Stimulated activated CD4-positive, alpha-beta T cell treated with anti-CD3 and anti-CD28 coated beads, TNF-alpha, amount 100 ng/mL, for 4 hours (primary cell): ENCODE measurements around the gene DZIP3.
A peak's percentile ranks its signal among the peaks of the same experiment; 100 is the strongest.
"Not testable (repeated sequence)": the region's sequence is repeated elsewhere in the genome, so short reads cannot be mapped to it uniquely, and the experiment has no call there.

Source experiments
- DNase-seq, 3 experiments: peaks; one replicate each; pipeline ENCODE4 v3.0.0-alpha.2; 2020; ENCODE audit warnings: low read depth in 3 of 3

DZIP3 gene

GRCh38 chr3:108598375-108598774 lies 8.9 kb downstream of the DZIP3 start:
- DNase-seq = no peak

GRCh38 chr3:108599677-108600409 lies 10.3 kb downstream of the DZIP3 start:
- DNase-seq = no peak

DNA sequence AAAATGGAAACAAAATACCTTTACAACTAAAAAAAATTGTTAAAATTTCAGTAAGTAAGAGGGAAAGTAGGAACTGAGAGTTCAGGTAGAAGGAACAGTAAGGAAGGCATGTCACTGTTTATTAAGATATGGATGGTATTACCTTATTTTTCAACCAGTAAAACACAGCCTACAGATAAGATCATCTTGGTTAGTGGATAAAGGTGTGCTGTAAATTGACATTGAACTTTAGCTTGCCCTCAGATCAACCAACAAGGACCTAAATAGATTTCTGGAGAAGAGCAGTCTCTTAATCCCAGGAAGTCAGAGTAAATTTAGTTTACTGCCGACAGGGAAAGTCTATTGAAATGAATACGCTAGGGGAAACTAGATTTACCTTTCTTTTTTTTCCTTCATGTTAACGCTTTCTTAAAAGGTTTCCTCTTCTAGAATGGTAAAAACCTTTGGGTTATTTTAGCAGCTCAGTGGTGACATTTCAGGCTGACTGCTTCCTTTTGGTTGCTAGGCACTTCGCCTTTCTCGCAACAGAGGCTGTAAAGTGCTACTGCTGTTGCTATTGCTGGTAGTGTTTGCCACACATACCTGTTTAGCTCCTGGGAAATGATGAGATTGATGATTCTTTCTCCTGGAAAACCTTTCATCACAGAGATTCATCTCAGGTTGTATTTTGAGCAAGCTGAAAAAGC lies 12.9 kb downstream of the DZIP3 start:
- no peak for DNase-seq

DNA sequence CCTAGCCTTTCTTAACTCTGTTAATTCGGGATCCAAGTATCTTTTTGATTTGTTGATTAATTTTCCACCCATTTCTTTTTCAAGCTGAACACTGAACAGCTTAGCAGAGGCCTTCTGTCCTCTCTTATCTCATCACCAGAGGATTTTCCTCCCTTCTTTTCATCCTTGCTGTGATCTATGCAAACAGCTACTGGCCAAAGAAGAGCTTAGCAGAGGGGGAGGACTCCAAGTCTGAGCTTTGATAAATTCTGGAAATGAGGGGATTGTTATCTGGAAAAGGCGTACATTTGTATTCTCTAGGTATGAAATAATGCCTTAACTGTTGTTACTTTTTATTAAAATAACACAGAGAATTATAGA lies 13.4 kb downstream of the DZIP3 start:
- DNase-seq = no peak

- no peak for DNase-seq
Measured at GRCh38 chr3:108603691-108604090, 14.2 kb downstream of the DZIP3 start.

DNA sequence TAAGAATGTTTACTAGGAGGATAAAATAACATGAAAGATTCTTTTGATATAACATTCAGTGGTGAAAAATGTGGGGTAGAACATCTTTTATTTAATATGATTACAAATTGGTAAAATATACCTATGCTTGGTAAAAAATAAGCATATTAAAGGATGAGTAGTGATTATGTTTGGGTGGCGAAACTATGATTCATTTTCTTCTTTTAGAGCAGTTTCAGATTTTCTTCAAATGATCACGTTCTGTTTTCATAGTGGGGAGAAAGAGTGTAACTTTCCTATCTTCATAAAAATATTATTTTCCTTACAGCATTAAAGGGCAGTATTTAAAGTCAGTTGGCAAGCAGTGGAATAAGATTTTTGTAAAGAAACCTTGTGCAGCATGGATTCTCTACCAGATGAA lies 15.5 kb downstream of the DZIP3 start:
- no peak for DNase-seq

DNA sequence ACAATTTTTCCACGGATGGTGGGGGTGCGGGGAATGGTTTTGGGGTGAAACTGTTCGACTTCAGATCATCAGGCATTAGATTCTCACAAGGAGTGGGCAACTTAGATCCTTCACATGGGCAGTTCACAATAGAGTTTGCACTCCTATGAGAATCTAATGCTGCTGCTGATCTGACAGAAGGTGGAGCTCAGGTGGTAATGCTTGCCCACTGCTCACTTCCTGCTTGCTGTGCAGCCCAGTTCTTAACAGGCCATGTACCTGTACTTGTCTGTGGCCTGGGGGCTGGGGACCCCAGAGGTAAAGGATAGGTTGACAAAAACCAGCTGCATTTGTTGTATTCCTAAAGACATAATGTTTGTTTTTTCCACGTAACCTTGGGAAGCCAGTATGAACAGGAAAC lies 16.0 kb downstream of the DZIP3 start:
- DNase-seq = no peak

DNA sequence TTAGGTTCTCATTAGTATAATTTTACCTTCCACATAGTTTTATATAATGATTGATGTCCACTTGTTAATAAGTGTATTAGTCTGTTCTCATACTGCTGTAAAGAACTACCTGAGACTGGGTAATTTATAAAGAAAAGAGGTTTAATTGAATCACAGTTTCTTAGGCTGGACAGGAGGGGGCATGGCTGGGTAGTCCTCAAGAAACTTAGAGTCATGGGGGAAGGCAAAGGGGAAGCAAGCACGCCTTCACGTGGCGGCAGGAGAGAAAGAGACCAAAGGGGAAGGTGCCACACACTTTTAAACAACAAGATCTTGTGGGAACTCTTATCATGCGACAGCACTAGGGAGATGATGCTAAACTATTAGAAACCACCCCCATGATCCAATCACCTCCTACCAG lies 19.2 kb downstream of the DZIP3 start:
- DNase-seq = no peak

DNA sequence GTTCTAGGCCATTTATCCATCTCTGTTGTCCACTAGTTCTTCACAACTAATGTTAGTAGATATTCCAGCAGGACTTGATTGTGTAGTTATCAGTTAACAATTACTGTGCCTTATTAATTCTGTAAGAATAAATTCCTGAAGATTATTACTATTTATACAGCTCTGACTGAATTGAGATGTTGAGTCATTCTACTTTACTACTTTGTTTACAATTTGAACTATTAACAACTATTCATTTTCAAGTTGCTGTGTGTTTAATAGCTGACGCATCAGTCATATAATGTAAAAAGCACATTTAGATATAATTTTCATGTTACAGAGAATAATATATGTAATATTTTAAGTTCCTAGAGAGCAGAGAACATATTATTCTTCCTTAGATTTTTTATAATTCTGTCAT lies 21.1 kb downstream of the DZIP3 start:
- no peak for DNase-seq

DNA sequence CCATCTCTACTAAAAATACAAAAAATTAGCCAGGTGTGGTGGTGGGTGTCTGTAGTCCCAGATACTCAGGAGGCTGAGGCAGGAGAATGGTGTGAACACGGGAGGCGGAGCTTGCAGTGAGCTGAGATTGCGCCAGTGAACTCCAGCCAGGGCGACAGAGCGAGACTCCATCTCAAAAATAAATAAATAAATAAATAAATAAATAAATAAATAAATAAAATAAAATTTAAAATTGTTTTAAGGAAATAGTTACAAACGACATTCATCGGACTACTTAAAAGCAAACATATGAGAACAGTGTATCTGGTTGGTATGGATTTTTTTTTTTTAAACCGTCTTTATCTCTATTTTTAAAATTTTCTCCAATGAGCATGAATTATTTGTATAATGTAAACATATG lies 26.6 kb downstream of the DZIP3 start:
- DNase-seq = not testable (repeated sequence)

- DNase-seq = no peak
Measured at GRCh38 chr3:108620250-108620649, 30.7 kb downstream of the DZIP3 start.

- no peak for DNase-seq
Measured at GRCh38 chr3:108623504-108623903, 34.0 kb downstream of the DZIP3 start.

DNA sequence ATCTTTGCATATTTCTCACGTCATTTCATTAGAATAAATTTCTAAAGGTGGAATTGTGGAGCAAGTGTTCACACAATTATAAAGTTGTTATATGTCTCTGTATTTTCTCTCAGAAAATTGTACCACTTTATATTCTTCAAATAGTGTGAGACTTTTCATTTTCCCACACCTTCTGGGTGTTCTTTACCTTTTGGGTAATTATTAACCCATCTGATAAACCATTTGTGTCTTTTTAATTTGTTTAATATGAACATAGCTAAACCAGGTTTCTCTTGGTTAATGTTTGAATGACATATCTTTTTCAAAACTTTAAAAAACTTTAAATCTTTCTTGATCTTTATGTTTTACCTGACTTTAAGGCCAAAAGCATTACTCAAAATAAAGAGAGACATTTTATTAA lies 40.5 kb downstream of the DZIP3 start:
- no peak for DNase-seq

DNA sequence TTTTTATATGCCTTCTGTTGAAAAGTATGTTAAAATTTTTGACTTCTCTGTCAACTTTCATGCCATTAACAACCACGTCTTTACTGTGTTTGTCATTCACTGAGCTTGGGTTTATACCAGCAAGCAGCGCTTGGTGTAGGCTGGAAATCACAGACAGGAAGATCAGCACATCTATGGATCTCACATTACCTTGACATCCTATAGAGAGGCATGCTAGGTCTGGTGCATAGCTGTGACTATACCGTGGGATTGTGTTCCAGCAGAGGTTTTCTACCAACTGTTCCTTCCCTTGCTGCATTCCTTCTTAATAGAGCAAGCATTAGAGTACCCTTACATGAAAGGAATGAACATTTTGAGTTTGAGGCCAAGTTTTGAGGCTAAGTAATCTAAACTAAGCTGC lies 53.0 kb downstream of the DZIP3 start:
- DNase-seq = no peak

- no peak for DNase-seq
Measured at GRCh38 chr3:108645364-108645763, 55.8 kb downstream of the DZIP3 start.

DNA sequence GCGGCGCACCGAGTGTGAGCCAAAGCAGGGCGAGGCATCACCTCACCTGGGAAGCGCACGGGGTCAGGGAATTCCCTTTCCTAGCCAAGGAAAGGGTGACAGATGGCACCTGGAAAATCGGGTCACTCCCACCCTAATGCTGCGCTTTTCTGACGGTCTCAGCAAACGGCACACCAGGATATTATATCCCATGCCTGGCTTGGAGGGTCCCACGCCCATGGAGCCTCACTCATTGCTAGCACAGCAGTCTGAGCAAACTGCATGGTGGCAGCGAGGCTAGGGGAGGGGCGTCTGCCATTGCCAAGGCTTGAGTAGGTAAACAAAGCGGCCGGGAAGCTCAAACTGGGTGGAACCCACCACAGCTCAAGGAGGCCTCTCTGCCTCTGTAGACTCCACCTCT lies 66.1 kb downstream of the DZIP3 start:
- not testable (repeated sequence) for DNase-seq

DNA sequence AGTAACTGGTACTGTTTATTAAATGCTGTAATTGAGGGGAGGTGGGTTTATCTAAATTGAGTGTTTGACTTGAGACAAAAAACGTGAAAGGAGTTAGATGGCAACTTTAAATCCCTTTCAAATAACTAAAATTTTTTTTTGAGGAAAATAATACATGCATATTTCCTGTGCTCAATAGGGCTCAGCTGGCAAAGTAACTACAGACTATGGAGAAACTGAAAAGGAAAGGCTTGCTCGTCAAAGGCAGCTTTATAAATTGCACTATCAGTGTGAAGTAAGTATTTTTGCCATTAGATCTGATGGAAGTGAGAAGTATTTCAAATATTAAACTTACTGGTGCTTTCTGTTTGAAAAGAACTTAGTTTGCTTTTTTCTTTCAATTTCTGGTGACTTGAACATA lies 72.2 kb downstream of the DZIP3 start:
- no peak for DNase-seq

DNA sequence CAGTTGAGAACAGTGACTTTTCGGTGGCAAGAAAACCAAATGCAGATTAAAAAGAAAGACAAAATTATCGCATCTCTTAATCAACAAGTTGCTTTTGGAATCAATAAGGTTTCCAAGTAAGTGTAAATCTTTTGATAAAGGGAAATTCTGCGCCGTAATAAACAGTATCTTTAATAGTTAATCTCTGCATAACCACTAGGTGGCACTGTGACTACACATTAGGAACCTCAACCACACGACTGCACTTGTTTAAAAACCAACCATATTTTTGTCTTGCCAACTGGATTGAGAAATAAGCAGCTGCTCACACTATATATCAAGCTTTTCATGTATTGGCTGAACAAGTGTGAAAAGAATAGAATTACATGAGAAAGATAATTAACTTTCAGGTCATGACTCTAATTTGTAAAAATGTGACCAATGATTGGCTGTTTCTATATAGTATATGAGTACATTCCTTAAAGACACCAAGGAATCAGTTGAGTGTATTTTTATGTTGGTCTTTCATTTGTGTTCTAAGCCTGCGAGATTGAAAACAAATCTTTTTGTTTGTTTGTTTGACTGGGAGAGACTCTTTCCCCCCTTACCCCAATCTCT lies 72.7 kb downstream of the DZIP3 start:
- DNase-seq = peak in 2 of 3 experiments; percentile 2 to 39

DNA sequence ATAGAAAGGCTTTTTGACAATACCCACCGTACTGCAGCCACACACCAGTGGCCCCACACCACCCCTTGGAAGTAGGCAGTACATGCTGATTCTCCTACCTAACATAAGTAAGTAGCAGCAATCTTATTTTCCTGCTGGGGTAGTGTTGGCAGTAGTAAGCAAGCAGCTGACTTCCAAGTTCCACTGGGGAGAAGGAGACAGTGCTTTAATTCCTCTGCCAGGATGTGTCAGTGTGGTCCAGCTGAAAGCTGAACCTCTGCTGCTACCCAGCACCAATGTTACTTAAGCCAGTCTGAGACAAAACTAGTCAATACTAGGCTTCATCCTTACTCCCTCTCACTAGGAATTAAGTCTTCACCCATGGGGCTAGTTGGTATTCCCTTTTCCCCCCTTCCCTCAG lies 74.7 kb downstream of the DZIP3 start:
- no peak for DNase-seq

GRCh38 chr3:108667312-108667711 lies 77.8 kb downstream of the DZIP3 start:
- no peak for DNase-seq

DNA sequence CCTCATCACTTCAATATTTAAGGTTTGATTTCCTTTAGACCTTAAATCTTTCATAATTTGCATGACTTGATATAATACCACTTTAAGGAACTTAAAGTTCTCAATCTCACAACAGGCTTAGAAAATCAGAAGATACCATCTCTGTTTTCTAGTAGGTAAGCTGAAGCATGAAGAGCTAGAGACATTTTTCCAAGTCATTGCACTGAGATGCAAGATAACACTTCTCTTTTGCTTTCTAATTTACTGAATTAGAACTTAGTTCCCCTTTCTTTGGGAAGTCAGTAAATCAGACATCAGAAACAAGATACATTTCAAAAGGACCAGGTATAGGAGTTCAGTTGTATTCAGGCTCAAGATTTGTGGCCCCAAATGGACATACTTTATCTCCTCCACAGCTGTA lies 79.7 kb downstream of the DZIP3 start:
- DNase-seq = no peak

DNA sequence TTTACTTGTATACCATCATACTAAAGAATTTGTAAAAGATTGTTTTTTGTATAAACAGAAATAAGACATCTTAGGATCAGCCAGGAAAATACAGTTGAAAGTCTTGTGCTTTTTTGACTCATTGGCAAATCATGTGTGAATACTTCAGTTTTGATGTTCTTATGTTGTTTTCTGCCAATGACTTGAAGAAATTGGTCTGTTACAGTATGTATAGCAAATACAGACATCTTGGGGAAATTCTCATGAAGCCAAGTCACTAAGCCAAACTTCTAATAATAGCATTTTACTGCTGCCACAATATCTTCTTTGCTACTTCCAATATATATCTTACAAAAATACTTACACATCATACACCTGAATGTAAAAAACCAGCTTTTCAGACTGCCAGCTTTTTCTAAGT lies 83.2 kb downstream of the DZIP3 start:
- no peak for DNase-seq

DNA sequence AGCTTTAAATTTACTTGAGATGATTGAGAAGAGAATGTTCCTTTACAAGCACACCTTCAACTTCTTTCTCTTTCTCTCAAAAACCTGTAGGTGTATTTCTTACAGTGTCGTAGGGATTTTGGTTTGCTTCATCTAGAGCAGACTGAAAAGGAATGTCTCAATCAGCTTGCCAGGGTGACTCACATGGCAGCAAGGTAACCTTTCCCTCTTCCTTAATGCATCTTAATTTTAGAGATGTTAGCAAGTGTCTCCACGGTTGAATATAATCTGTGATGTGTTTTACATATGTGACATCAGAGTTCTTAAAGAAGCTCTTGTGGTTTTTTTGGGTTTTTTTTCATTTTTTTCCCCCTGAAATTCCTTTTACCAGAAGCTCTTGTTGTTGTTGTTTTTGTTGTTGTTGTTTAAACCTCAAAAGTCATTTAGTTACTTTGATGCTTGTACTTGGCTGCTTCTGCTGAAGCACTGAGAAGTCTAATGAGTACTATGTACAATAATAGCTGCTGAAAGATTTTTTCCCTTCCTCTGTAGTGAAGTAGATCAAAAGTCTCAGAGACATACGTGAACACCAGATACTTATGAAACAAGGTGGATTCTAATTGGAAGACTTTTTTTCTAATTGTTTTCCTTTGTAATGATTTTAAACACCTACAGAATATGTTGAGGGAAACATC lies 84.6 kb downstream of the DZIP3 start:
- DNase-seq = no peak
